ENCODE data around the gene TMEM59.
"Not testable (repeated sequence)": the region's sequence is repeated elsewhere in the genome, so short reads cannot be mapped to it uniquely, and the experiment has no call there.

TMEM59 gene

DNA sequence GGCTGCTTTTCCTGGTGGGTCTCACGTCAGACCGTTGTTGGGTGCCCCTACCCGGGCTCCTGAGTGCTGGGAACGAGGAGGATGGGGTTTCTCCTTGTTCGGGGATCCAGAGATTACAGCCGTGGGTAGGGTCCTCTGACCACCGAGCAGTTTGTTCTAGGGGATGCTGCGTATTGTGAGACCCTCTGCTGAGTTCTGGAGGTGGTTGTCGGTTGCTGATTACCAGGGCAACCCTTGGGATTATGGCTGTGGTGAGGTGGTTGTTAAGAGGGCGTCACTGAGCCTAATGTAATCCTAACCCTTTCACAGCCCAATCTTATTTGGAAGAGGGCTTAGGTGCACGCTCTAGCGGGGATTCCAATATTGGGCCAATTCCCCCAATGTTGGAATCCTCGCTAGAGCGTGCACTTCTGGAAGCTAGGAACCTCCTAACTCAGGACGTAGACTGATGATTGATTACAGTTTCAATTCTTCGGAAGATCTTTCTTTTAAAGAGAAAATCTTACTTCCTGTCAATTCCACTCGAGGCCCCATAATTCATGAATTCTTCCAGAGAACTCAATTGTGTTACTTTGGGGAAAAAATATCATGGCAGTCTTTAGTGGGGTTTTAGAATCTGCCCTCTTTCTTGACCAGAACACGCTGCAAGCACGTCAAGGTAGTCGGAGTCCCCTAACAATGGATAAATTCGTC is 887 bp upstream of the TMEM59 start:
- no peak for DNase-seq (ENCODE audit: low read depth, low spot score)

DNA sequence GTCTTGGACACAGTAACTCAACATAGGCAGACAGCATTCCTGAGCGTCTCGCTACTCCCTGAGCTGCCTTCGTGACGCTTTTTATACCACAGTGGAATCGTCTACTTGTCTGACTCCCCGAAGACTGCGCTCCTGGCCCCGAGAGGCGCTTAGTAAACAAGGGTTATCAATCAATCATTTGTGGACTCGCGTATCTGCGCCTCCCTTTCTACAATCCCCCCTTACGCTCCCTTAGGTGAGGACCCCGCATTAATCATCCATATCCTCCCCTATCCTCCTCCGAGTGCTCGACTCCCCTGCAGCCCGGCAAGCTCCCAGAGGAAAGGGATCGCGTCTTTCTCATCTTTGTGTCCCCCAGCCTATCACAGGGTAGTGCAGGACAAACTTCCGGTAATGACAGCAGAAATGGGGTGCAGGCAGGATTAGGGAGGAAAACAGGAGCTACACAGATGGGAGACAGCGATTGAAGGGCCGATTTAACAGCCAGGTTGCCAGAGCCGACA is 522 bp downstream of the TMEM59 start:
- peak; percentile 85 for DNase-seq (ENCODE audit: low read depth, low spot score)

DNA sequence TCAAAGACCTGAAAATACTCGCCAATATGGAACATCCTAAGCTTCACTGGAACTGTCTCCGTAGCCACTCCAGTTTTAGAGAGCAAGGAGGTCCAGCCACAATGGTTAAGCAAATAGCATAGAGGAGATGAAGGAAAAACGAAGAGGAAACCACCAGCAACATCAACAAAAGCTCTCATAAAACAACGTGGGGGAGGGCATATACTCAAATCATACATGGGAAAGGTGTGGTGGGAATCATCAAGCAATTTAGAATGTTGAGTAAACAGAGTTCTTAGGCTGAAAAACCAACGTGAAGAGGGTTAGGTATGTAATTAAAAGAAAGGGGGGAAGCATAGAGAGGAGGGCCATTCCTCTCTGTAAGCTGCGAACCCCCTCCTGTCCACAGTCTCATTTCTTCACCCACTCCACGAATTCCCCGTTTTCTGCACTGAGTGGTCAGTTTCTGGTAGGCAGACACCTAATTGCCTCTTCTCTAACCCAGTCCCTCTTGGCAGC is 1.0 kb downstream of the TMEM59 start:
- DNase-seq (ENCODE audit: low read depth, low spot score), result no peak

DNA sequence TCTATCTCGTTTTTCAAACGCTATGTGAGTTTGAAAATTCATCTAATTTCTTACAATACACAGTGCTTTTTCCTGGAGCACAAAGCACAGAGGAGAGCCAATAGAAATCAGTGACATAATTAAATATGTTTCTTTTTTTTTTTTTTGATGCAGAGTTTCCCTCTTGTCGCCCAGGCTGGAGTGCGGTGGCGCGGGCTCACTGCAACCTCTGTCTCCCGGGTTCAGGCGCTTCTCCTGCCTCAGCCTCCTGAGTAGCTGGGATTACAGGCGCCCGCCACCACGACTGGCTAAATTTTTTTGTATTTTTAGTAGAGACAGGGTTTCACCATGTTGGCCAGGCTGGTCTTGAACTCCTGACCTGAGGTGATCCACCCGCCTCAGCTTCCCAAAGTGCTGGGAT is 2.6 kb downstream of the TMEM59 start:
- DNase-seq (ENCODE audit: low read depth, low spot score), result not testable (repeated sequence)

DNA sequence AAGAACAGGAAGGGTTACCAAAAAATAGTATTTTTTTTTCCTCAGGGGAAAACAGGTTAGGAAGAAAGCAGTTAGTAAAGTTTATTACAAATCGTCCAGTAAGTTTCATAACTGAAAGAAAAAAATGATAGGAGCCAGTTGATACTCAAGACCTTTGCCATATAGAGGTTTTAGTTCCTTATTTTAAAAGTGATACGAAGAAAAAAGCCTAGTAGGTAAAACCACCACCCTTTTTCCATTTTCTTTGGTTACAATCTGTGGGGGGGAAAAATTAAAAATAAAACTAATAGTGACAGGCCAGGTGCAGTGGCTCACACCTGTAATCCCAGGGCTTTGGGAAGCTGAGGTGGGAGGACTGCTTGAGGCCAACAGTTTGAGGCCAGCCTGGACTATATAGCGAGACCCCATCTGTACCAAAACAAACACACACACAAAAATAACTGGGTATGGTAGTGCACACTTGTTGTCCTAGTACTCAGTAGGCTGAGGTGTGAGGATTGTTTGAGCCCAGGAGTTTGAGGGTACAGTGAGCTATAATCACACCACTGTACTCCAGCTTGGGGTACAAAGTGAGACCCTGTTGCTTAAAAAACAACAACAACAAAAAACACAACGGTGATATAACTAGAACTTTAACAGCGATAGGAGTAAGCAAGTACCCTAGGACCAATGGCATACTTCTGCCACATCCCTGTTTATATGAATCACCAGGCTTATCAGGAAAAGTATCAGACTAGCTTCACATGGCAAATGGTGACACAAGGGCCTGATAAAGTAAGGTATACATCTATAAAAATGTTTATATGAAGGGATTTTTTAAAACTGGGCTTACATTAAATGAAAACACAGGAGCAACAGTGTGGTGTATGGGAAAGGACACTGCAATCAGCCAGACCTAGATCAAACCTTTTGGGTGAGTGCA is 5.4 kb downstream of the TMEM59 start:
- DNase-seq (ENCODE audit: low read depth, low spot score), result no peak

DNA sequence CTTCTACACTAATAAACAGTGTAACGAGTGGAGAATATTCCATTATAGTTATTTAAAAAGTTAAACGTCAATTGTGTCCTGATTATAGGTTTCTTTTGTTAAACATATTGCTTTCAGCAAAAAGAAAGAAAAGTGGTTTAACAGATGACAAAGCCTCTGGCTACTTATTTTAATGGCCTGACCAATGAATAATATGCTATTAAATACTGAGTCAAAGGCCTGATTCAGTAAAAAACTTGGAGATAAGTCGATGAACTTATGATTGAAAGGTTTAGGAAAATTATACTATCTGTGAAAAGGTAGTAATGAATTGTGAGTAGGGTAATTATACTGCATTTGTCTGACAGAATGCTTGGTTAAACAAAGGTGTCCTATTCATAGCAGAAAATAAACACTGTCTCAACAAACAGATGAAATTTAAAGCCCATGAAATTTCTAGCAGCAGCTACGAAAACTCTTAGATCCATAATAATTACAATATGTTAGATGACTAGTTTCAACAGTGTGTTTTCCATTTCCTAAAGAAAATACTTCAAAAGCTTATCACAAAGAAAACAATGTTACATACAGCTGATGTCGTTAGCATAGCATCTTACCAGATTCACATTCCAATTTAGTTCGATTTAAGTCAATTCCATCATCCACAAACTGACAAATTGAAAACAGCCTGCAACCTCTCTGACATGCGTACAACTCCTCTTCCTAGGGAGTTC is 6.2 kb downstream of the TMEM59 start:
- DNase-seq (ENCODE audit: low read depth, low spot score), result no peak

DNA sequence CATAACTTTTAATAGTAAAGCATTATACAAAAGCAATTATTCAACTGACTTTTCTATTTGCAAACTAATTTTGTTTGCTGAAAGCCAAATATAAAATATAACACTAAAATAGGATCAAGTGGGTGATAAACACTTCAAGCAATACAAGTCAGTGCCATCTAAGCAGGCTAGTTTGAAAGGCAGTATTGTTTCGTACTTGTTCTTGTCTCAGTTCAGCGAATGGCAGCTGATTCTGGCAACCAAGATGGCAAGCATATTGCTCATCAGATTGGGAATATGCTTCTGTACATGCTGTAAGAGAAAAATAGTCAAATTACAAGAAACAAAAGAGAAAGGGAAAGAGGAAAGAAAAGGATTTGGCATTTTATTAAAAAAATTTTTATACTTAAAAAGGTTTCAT is 7.5 kb downstream of the TMEM59 start:
- no peak for DNase-seq (ENCODE audit: low read depth, low spot score)

DNA sequence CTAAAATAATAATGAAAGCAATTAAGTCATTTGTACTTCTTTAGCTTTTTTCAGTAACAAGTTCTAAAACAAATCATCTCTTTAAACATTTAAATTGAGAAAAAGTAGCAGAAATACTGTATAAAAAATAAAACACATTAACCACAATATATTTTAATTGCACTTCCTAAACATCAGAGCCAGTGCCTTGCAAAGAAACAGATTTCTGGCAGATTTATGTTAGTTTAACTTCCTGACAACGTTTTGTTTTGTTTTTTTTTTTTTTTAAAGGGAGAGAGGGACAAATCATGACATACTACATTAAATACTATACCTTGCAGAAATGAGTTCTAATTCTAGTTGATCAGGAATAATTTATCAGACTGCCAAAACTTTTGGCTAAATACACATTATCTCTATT is 11.2 kb downstream of the TMEM59 start:
- no peak for DNase-seq (ENCODE audit: low read depth, low spot score)

DNA sequence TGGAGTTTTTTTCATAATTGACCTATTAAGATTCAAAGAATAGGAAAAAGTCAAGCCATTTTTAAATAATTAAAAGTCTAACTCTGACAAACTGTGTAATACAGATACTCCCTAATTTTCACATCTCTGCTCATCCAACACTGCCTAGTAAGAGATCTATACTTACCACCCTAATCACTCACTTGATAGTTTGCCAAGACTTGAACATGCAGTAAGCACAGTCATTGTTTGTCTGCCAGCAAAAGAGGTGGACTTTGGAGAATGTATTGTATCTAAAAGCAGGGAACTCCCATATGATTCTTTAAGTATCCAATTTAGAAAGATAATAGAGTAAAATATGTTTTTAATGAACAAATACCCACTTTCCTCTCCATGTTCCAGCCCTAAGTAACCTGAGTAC is 15.5 kb downstream of the TMEM59 start:
- peak; percentile 25 for DNase-seq (ENCODE audit: low read depth, low spot score)

DNA sequence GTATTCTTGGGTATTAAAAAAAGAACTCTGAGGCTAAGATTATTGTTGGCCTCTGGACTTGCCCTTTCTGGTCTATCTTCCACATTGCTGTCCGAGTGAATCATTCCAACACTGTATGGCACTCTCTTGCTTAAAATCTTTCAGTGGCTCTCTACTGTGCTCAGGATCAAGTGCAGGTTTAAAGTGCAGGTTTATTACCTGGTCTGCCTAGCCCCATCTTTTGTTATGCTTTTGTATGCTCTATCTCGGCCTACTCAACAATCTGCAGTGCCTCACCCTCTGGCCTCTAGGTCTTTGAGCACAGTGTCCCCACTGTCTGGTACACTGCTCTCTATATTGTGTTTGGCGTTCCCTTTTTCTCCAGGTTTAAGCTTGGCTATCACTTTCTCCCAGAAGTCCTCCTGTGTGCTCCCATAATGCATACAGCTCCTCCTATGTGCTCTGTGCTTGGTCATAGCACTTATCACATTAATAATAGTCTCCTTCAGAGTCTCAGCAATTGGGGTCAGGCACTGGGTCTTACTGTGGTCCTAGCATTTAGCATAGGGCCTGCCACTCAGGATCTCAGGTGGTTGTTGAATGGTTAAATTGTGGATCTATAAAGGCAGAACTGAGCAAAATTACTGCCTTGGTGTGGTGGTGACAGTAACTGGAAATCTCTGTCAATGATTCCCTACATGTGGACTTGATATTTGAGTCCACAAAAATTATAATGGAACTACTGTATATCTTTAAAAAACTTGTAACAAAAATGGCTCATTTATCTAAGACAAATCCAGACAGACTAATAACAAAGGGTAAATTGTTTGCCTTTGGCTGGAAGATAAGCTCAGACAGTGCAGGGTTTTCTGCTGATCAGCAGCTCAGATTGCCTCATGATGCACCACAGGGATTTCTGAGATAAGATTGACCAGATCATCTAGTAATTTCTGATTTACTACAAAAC is 24.4 kb downstream of the TMEM59 start:
- no peak for DNase-seq (ENCODE audit: low read depth, low spot score)

DNA sequence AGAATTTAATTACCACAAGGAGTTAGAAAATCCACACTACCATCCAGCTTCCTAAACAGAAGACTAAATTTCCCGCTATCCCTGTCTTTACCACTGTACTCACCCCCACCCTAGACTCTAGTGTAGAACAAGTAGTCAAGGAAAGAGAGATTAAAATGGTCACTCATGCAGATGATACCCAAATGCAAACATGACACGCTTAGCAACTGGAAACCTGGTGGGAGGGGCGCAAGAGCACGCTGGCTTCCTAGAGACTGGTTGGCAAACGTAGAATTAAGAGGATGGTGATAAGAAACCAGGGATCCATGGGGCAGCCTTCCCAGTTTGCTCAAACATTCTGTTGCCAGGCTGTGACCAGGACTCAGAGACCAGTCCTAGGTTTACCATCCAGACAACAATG is 25.2 kb downstream of the TMEM59 start:
- no peak for DNase-seq (ENCODE audit: low read depth, low spot score)

DNA sequence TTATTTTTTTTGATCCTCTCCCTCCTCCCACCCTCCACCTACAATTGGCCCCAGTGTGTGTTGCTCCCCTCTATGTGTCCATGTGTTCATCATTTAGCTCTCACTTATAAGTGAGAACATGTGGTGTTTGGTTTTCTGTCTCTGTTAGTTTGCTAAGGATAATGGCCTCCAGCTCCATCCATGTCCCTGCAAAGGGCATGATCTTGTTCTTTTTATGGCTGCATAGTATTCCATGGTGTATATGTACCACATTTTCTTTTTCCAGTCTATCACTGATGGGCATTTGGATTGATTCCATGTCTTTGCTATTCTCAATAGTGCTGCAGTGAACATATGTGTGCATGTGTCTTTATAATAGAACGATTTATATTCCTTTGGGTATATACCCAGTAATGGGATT is 28.2 kb downstream of the TMEM59 start:
- DNase-seq (ENCODE audit: low read depth, low spot score), result not testable (repeated sequence)

DNA sequence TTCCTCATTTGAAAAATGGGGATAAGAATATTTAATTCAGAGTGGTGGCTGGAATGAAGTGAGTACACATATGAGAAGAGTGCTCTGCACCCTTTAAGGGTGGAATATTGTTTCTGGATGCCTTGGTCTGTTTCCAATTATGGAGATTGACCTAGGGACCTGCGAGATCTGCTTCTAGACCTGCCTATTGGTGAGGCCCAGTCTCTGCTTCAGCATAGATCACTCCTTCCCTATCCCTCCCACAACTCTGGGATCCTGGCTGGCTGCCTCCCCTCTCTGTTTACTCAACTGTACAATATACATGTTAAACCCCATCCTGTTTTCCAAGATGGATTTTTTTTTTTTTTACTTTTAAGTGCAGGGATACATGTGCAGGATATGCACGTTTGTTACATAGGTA is 28.6 kb downstream of the TMEM59 start:
- DNase-seq (ENCODE audit: low read depth, low spot score), result no peak

DNA sequence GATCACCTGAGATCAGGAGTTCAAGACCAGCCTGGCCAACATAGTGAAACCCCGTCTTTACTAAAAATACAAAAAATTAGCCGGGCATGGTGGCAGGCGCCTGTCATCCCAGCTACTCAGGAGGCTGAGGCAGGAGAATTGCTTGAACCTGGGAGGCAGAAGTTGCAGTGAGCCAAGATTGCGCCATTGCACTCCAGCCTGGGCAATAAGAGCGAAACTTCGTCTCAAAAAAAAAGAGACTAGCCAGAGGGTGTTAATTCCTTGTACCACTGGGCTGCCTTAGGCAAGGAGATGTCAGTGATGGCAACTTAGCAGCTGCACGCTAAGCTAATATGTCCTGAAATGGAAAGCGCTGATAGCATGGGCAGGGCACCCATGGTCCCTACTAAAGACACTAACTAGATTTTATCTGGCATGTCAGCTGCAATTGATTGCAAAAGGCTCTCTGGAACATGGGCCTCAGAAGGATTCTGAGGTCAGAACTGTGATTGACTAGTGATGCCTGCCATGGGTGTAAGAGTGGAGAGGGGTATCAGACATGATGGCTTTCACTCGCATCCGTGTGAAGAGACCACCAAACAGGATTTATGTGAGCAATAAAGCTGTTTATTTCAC is 33.3 kb downstream of the TMEM59 start:
- not testable (repeated sequence) for DNase-seq (ENCODE audit: low read depth, low spot score)

DNA sequence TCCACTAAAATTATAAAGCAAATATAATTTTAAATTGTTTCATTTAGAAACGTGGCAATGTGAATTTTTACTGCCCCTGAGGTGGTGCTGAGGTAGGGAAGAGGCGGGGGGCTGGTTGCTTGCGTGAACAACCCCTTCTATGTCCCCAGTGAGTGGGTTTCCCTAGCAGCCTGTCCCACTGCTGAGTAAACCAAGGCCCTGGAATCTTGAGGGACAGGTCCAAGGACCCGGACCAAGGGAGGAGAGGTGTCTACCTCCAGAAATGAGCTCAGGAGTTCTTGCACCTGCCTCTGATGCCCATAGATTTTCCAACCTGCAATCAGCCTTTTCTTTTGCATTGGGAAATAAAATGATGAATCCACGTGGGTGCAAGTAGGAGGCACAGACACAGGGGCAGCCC is 34.4 kb downstream of the TMEM59 start:
- DNase-seq (ENCODE audit: low read depth, low spot score), result no peak

DNA sequence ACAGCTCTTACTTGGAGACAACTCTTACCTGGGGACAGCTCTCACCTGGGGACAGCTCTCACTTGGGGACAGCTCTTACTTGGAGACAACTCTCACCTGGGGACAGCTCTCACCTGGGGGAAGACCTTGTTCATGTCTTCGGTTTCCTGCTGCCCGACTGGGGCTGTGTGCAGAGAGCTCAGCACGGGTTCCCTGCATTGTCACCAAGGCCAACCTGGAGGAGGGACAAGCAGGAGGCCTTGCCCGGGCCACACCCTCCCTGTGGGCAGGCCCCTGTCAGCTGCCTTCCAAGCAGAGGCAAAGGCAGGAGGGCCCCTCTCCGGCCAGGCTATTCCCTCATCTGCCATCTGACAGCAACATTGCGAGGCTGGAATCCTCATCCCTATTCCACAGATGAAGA is 35.0 kb downstream of the TMEM59 start, which contains the start of gene LDLRAD1:
Gene LDLRAD1, minus strand, starts transcription at position 208 of the 400 bp plus-strand sequence. Its CDS starts 74 bp downstream, at position 134.
- no peak for DNase-seq (ENCODE audit: low read depth, low spot score)

DNA sequence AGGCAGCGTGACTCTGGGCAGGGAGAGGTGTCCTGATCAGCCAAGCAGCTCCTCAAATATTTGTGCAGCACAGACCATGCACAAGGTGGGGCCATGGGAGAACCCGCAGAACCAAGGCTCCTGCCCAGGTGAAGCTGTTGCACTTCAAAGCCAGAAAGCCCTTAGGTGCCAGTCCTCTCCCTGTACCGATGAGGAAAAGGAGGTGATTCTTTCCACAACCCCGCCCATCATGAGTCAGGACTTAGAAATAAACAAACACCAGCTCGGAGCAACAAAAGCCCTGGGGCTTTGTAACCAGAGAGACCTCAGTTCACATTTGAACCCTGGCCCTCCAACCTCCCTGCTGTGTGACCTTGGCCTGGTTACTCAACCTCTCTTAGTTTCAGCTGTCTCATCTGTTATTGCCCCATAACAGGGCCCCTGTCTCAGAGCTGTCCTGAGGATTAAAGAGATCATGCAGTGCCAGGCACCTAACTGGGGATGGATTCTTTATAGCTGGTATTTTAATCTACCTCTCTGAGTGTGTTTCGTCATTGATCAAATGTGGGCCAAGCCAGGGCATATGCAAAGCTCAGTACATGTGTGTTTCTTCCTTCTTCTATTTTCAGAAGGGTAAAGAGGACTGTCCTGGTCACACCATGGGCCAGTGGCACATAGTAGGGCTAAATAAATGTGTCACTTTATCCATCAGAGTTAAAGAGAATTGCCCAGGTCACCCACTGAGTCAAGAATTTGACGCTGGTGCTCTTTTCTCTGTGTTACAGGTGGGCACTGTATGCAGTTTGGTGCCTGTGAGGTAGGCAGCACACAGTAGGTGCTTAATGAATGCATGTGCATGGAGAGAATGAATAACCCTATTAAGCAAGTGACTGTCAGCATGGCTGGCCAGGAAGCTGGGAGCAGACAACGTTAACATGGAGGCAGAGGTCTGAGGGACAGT is 36.4 kb downstream of the TMEM59 start:
- peak; percentile 43 for DNase-seq (ENCODE audit: low read depth, low spot score)

DNA sequence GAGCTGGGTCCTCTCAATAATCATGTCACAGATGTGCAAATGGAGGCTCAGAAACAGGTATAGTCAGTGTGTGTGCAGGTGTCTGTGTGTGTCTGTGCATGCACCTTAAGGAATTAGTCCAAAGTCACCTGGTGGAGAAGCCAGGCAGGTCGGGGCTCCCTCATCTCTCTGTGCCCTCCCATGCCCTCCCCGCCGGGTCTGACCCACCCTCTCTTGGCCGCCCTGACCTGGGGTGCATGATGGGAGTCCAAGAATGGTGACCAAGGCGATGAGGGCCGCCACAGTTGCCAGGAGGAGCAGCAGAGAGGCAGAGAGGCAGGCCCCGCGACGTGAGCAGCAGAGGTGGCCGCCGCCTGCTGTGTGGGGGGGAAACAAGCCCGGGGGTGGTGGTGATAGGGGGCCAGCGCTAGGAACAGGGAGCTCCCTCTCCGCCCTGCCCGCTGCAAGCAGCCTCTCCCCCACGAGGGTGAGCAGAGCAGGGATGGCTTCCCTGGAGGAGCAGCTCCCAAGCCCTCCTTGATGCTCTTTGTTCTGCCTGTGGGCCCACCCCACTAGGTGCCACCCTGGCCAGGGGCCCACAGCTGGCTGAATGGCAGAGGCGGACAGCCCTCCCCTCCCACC is 38.9 kb downstream of the TMEM59 start:
- DNase-seq (ENCODE audit: low read depth, low spot score), result no peak

Measured in astrocyte of the hippocampus (primary cell).